ENCODE results near the gene KDM4C. TPM values are rescaled to one million over a fixed set of nuclear protein-coding genes. Genes with fewer than 3 reads are reported as not detected.

KDM4C gene
- total RNA-seq, 1 donor from 2014 or later = 39.8 TPM

- Histone ChIP-seq H3K36me3 (peaks cover 11% of the 10 kb centered on the region), H3K27me3 (ENCODE audit: low read depth) (no peaks in the 10 kb centered on the region), H3K4me3 (no peak overlapping the region), H3K4me1 (no peaks in the 10 kb centered on the region), H3K27ac (no peak overlapping the region), H3K9me3 (no peaks in the 10 kb centered on the region)
- no peak for TF ChIP-seq CTCF (IDR thresholded peaks at IDR 0.05)
- DNase-seq = no peak
- ATAC-seq = no peak
- intact Hi-C loops (cut with DNase I) = no loop called here
These were observed 58.8 kb downstream of the KDM4C start for GRCh38 chr9:6816581-6816980.

- Histone ChIP-seq H3K27me3 (ENCODE audit: low read depth) (no peaks in the 10 kb centered on the region), H3K36me3 (peaks cover 17% of the 10 kb centered on the region)
- TF ChIP-seq CTCF (IDR thresholded peaks at IDR 0.05) = no peak
These were observed 60.6 kb downstream of the KDM4C start for GRCh38 chr9:6818292-6818922.

GRCh38 chr9:6819112-6819511 is 61.3 kb downstream of the KDM4C start:
- H3K9me3 ChIP-seq = no peaks in the 10 kb centered on the region
- no peak for TF ChIP-seq CTCF (IDR thresholded peaks at IDR 0.05)
- peaks cover 24% of the 10 kb centered on the region for H3K36me3 ChIP-seq
- ATAC-seq = no peak
- no peak overlapping the region for H3K27ac ChIP-seq
- DNase-seq = no peak
- no peak overlapping the region for H3K4me3 ChIP-seq
- no peaks in the 10 kb centered on the region for H3K27me3 ChIP-seq (ENCODE audit: low read depth)
- no peaks in the 10 kb centered on the region for H3K4me1 ChIP-seq
- intact Hi-C loops (cut with DNase I) = no loop called here

More at GRCh38 chr9:6818292-6818922, 60.6 kb downstream of the KDM4C start:
- DNase-seq (no peak), ATAC-seq (no peak)
- Histone ChIP-seq H3K4me3 (no peak overlapping the region), H3K27ac (no peak overlapping the region), H3K9me3 (no peaks in the 10 kb centered on the region), H3K4me1 (no peaks in the 10 kb centered on the region)
- intact Hi-C loops (cut with DNase I) = no loop called here

- no peaks in the 10 kb centered on the region for H3K27me3 ChIP-seq (ENCODE audit: low read depth)
- ATAC-seq = no peak
These were observed 61.8 kb downstream of the KDM4C start for GRCh38 chr9:6819529-6819928.

GRCh38 chr9:6822696-6823095 is 64.9 kb downstream of the KDM4C start:
- no peak for TF ChIP-seq CTCF (IDR thresholded peaks at IDR 0.05)
- no peak overlapping the region for H3K27ac ChIP-seq
- no peaks in the 10 kb centered on the region for H3K4me1 ChIP-seq
- no peak for ATAC-seq
- no peaks in the 10 kb centered on the region for H3K27me3 ChIP-seq (ENCODE audit: low read depth)
- H3K4me3 ChIP-seq = no peak overlapping the region
- no peaks in the 10 kb centered on the region for H3K9me3 ChIP-seq
- H3K36me3 ChIP-seq = peaks cover 25% of the 10 kb centered on the region
- intact Hi-C loops (cut with DNase I) = no loop called here
- DNase-seq = no peak

More at GRCh38 chr9:6819529-6819928, 61.8 kb downstream of the KDM4C start:
- no peaks in the 10 kb centered on the region for H3K9me3 ChIP-seq
- no peak for TF ChIP-seq CTCF (IDR thresholded peaks at IDR 0.05)
- intact Hi-C loops (cut with DNase I) = no loop called here
- no peak overlapping the region for H3K4me3 ChIP-seq
- H3K27ac ChIP-seq = no peak overlapping the region
- no peak for DNase-seq
- peaks cover 25% of the 10 kb centered on the region for H3K36me3 ChIP-seq
- no peaks in the 10 kb centered on the region for H3K4me1 ChIP-seq
